GM19397 (cell line): ENCODE data around the gene SCAI.
"Not testable (repeated sequence)": the region's sequence is repeated elsewhere in the genome, so short reads cannot be mapped to it uniquely, and the experiment has no call there.

Source experiments
- ATAC-seq: cut with Tn5 transposase; IDR thresholded peaks from one replicate; pipeline ENCODE4 v1.9.1; 2021; ENCODE audit warnings: mild to moderate bottlenecking, moderate library complexity; ENCODE audit not compliant: unreplicated experiment

SCAI gene

DNA sequence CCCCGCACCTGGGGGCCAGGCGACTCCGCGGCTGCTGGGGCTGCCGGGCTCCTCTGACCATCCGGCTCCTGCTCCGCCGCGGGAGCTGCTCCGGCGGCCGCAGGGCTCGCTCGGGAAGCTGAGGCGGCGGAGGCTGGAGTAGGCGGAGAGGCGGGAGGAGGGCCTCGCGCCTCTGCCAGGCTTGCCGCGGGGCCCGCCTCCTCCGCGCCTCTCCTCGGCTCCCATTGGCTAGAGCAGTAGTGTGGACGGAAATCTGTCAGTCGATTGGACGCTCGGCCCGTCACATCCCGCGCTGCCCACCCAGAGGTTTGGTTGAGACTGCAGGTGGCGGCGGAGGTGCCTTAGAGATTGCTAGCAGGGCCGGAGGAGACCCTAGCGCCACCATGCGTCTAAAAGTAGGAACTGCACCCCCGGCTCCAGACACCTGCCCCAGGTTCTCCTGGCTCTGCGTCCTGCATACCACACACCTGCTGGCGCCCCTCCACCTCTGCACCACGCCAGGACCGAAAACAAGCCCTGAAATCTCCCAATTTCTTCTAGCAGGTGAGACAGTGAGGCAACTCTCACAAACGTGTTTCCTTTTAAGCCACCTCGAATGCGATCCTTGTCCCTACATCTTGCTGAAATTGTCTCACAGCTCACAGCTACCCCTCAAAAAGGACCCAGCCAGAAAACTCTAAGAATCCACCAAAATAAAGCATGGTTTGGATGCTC, at the start of gene SCAI:
SCAI (minus strand) TSS at position 152 of the 714 bp plus-strand sequence; CDS start at position 61, 91 bp downstream.
- ATAC-seq, result peak; percentile 98

DNA sequence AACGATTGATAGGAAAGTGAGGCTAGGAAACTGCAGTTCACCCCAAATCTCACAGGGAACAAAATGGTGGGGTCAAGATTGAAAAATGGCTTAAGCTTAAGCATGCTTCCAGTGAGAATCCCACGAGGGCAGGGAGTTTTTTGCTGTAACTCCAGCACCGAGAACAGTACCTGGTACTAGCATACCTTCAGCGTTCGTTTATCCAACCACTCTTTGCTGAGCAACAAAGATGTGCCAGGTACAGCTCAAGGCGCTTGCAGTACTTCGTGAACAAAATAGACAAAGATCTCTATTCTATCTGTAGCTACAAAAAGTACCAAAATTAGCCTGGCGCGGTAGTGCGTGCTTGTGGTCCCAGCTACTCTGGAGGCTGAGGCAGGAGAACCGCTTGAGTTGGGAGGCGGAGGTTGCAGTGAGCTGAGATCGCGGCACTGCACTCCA, 47.1 kb upstream of the SCAI start:
- ATAC-seq, result no peak

DNA sequence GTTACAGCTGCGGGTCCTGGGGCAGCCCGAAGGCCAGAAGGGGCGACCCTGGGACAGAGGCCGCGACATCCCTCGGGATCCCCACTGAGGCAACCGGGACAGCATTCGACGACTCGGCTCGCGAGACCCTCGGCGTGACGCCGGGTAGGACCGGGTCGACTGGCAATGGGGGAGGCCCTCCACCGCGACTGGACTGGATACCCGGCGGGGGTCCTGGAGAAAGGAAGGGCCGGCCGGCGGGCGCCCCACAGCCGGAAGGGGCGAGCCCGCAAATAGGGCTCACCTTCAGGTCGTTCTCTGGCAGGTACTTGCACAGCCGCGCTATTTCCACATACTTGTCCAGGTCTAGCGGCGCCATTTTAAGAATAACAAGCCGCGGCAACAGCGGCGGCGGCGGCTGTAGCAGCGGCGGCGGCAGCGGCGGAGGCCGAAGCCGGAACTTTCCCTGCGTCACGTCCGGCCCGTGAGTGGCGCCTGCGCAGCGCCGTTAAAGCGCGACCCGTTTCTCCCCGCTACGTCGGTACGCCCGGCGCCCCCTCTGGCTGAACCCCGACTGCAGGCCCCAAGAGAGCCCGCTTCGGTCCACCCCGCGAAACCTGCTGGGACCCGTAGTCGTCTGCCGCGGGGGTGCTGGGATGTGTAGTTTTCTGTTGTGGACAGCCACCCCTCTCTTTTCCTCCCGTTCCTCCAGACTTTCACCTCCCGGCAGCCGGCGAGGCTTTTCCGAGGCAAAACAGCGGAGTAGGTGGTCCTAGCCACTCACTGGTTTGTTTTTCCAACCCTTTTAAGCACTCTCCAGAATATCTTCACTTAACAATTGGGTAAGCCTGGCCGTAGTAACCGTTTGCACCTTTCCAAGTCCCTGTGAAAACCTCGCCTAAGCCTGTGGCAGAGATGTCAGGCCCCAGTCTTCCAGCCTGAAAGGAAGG, 46.3 kb upstream of the SCAI start, which contains the start of gene PPP6C:
PPP6C (minus strand) TSS at position 443 of the 929 bp plus-strand sequence; CDS start at position 358, 85 bp downstream.
- ATAC-seq, result peak; percentile 95

GRCh38 chr9:125189011-125189360, 45.7 kb upstream of the SCAI start:
- peak; percentile 27 for ATAC-seq

DNA sequence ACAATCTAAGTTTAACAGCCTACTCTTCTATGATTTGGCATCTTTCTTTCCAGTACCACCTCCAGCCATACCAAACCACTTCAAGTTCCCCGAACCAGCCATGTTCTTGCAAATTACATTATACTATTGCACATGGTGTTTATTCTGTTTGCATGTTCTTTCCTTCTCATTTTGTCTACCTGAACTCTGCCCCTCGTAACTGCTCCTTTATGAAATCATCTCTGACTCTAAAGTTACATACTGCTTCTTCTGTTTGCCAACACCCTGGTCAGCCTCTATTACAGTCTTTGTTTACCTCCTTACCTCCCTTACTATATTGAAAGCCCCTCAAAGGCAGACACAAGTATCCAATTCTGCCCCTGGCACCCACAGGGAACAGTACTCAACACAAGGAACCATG, 40.2 kb upstream of the SCAI start:
- no peak for ATAC-seq

GRCh38 chr9:125183054-125183453, 39.7 kb upstream of the SCAI start:
- ATAC-seq, result no peak

GRCh38 chr9:125181756-125182155, 38.4 kb upstream of the SCAI start:
- not testable (repeated sequence) for ATAC-seq

GRCh38 chr9:125180876-125181275, 37.5 kb upstream of the SCAI start:
- no peak for ATAC-seq

- ATAC-seq, result not testable (repeated sequence)
Measured at GRCh38 chr9:125179776-125180175, 36.4 kb upstream of the SCAI start.

DNA sequence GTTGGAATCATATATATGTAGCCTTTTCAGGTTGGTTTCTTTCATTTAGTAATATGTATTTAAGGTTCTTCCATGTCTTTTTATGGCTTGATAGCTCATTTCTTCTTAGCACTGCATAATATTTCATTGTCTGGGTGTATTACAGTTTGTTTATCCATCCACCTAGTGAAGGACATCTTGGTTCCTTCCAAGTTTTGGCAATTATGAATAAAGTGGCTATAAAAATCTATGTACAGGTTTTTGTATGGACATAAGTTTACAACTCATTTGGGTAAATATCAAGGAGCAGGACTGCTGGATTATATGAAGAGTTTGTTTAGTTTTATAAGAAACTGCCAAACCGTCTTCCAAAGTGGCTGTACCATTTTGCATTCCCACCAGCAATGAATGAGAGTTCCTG, 34.6 kb upstream of the SCAI start:
- ATAC-seq, result no peak

GRCh38 chr9:125176636-125177035, 33.3 kb upstream of the SCAI start:
- ATAC-seq, result no peak

GRCh38 chr9:125172031-125172755, 28.9 kb upstream of the SCAI start:
- ATAC-seq, result no peak

DNA sequence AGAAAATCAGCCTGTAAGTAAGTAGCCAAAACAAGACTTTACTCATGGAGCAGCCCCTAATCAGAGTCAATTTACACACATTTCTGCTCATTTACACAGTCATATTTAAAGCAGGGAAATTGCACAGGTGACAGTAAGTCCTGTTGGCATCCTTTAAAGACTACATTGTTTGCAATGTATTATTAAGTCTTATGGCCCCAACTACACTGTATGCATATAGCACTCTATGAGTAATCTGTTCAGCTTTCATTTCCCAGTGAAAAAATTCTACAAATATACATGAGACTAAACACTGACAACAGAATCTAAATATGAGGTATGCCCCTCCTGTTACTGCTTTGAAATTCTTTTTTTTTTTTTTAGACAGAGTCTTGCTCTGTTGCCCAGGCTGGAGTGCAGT, 26.6 kb upstream of the SCAI start:
- ATAC-seq, result no peak

- ATAC-seq, result no peak
Measured at GRCh38 chr9:125166762-125167161, 23.4 kb upstream of the SCAI start.

- not testable (repeated sequence) for ATAC-seq
Measured at GRCh38 chr9:125162891-125163290, 19.6 kb upstream of the SCAI start.

DNA sequence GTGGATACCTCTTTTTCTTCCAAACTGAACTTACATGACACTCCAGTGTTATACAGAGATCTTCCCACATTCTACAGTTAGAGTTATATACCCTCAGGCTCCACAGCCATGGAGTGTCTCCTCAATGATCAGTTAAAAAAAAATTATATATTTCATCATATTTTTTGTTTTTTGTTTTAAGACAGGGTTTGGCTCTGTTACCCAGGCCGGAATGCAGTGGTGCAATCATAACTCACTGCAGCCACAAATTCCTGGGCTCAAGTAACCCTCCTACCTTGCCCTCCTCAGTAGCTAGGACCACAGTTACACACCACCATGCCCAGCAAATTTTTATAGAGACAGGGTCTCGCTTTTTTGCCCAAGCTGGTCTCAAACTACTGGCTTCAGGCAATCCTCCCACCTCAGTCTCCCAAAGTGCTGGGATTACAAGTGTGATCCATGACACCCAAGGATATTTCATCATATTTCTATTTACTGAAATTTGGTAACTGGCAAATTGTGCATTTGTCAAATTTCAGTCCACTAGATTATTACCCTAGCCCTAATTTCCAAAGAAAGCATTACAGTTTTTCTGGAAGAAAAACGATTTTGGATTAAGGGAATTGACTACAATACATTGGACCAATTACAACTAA, 18.1 kb upstream of the SCAI start:
- no peak for ATAC-seq

DNA sequence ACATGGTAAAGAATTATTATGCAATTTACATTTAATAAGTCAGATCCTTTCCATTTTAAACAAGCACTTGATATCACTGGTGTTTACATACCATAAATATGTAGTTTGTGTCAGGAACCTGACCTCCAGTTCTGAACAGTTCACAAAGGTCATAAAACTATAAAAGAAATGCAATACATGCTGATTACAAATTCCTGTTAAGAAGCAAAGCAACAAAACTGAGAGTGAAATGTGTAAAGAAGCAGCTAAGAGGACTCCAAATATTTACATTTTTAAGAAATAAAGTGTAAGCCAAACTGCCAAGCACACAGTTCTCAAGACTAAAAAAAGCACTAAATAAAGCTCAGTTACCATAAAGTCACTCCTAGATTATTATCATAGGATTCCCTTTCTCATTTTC, 17.4 kb upstream of the SCAI start:
- ATAC-seq, result no peak

- no peak for ATAC-seq
Measured at GRCh38 chr9:125156551-125156950, 13.2 kb upstream of the SCAI start.

GRCh38 chr9:125153712-125154367, 10.5 kb upstream of the SCAI start:
- no peak for ATAC-seq

GRCh38 chr9:125151730-125152129, 8.4 kb upstream of the SCAI start:
- no peak for ATAC-seq
